GM21390 (cell line): ENCODE measurements around the gene DENND1A.

Source experiments
- ATAC-seq: cut with Tn5 transposase; IDR thresholded peaks from one replicate; pipeline ENCODE4 v1.9.1; 2021; ENCODE audit not compliant: unreplicated experiment

DENND1A gene

GRCh38 chr9:123865226-123866000, 64.5 kb downstream of the DENND1A start:
- ATAC-seq, result no peak

GRCh38 chr9:123864251-123864650, 65.7 kb downstream of the DENND1A start:
- ATAC-seq, result no peak

- no peak for ATAC-seq
Observed at GRCh38 chr9:123863164-123863855, 66.6 kb downstream of the DENND1A start.

- ATAC-seq, result no peak
Observed at GRCh38 chr9:123861756-123862120, 68.2 kb downstream of the DENND1A start.

- ATAC-seq, result no peak
Observed at GRCh38 chr9:123861086-123861755, 68.7 kb downstream of the DENND1A start.

GRCh38 chr9:123860603-123861002, 69.3 kb downstream of the DENND1A start:
- no peak for ATAC-seq

- ATAC-seq, result no peak
Observed at GRCh38 chr9:123852403-123852802, 77.5 kb downstream of the DENND1A start.

- ATAC-seq, result no peak
Observed at GRCh38 chr9:123851851-123852250, 78.1 kb downstream of the DENND1A start.

GRCh38 chr9:123848447-123849085, 81.4 kb downstream of the DENND1A start:
- ATAC-seq, result no peak

- ATAC-seq, result no peak
Observed at GRCh38 chr9:123846966-123847365, 83.0 kb downstream of the DENND1A start.

- ATAC-seq, result no peak
Observed at GRCh38 chr9:123843703-123844102, 86.2 kb downstream of the DENND1A start.

GRCh38 chr9:123835821-123836220, 94.1 kb downstream of the DENND1A start:
- ATAC-seq, result no peak

- peak; percentile 57 for ATAC-seq
Observed at GRCh38 chr9:123834889-123835562, 94.9 kb downstream of the DENND1A start.

- ATAC-seq, result no peak
Observed at GRCh38 chr9:123834218-123834888, 95.6 kb downstream of the DENND1A start.

GRCh38 chr9:123832858-123833650, 96.9 kb downstream of the DENND1A start:
- ATAC-seq, result no peak

- no peak for ATAC-seq
Observed at GRCh38 chr9:123832176-123832575, 97.8 kb downstream of the DENND1A start.

- no peak for ATAC-seq
Observed at GRCh38 chr9:123828449-123828848, 101.5 kb downstream of the DENND1A start.

- ATAC-seq, result no peak
Observed at GRCh38 chr9:123825342-123826060, 104.4 kb downstream of the DENND1A start.
